Left lobe of liver (tissue), 2 donors: ENCODE results near the gene CEP89. TPM values are rescaled to one million over a fixed set of nuclear protein-coding genes. Genes with fewer than 3 reads are reported as not detected.
"Not testable (repeated sequence)": the region's sequence is repeated elsewhere in the genome, so short reads cannot be mapped to it uniquely, and the experiment has no call there.

Experiments used
- ATAC-seq: fragments of 200-7000 bp; cut with Tn5 transposase; one replicate; pipeline ENCODE4 v1.9.1; 2020; ENCODE audit warnings: mild to moderate bottlenecking, moderate library complexity
- DNase-seq: peaks from one replicate; pipeline ENCODE4 v3.0.0-alpha.2; 2020; ENCODE audit warnings: low spot score
- total RNA-seq: library from RNA; stranded (reverse); gene quantifications from one replicate; pipeline ENCODE4 v1.2.1, GENCODE V29; 2021
- donor health status: DM: no; HTN: no; CAD: no; lungs with moderate emphysema.
- donor health status: DM: no; HTN: yes; CAD: no.

CEP89 gene
- total RNA-seq, 1 donor from 2014 or later: 4.6 TPM

DNA sequence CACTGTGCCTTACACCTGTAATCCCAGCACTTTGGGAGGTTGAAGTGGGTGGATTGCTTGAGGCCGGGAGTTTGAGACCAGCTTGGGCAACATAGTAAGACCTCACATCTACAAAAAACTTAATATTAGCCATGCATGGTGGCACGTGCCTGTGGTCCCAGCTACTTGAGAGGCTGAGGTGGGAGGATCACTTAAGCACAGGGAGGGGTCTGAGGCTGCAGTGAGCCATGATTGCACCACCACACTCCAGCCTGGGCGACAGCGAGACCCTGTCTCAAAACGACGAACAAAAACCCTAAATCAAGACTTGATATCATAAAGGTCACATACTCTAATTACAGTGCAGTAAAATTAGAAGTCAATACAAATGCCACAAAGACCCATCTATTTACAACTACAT is 119.5 kb downstream of the CEP89 start:
- ATAC-seq: no peak
- DNase-seq: no peak

DNA sequence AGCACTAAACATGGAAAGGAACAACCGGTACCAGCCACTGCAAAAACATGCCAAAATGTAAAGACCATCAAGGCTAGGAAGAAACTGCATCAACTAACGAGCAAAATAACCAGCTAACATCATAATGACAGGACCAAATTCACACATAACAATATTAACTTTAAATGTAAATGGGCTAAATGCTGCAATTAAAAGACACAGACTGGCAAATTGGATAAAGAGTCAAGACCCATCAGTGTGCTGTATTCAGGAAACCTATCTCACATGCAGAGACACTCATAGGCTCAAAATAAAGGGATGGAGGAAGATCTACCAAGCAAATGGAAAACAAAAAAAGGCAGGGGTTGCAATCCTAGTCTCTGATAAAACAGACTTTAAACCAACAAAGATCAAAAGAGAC is 123.7 kb downstream of the CEP89 start:
- DNase-seq, ATAC-seq: not testable (repeated sequence)

DNA sequence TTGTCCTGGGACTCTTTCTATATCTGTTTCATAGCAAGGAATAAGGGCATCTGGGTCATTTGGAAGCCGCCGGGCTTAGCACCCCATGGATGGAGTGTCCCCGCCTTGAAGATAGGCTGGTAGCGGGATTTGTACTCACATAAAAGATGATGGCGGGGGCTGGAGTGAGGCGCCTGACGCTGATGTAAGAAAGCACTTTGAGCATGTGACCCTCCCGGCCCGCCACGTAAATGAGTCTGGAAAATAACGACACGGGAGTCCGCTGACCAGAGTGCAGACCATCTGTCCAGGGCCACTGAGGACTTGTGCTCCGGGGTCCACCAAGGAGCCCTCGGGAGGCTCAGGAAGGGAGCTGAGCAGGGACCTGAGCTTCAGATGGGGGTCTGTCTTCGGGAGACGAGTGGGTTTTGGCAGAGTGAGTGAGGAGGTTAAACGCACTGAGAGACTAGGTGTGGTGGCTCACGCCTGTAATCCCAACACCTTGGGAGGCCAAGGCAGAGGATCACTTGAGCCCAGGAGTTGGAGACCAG is 128.0 kb downstream of the CEP89 start:
- DNase-seq (no peak), ATAC-seq (no peak)

DNA sequence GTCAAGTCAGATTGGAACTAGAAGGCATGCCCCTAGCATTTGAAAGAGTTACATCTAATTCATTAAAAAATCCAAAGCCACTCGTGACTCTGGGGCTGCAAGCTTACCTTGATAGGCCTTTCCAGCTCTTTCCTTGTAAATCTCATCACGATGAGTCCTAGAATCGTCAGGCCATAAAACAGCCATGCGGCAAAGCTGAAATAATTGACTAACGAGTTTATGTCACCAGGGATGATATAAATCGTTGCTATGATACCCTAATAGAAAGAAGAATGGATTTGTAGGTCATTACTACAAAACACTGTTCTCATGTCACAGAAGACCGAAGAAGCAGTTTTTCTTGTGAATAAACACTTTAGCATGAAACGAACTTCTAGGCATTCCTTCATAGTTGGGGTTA is 129.7 kb downstream of the CEP89 start:
- ATAC-seq (no peak), DNase-seq (no peak)

DNA sequence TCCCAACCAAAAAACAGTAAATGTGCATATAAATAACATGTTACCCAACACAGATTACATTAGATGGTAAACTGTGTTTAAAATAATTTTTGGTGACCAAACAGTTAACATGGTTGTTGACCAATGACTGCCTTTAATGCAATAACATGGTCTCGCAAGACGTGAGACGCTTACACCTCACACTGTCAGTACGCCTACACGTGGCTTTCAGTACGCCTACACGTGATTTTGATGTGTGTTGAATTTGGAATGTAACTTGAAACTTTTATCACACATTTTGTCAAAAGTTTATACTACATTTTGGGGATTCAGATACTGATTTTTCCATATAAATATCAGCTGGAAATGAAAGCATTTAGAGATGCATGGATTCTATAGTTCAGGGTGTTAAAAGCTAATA is 134.2 kb downstream of the CEP89 start:
- ATAC-seq (no peak), DNase-seq (no peak)

DNA sequence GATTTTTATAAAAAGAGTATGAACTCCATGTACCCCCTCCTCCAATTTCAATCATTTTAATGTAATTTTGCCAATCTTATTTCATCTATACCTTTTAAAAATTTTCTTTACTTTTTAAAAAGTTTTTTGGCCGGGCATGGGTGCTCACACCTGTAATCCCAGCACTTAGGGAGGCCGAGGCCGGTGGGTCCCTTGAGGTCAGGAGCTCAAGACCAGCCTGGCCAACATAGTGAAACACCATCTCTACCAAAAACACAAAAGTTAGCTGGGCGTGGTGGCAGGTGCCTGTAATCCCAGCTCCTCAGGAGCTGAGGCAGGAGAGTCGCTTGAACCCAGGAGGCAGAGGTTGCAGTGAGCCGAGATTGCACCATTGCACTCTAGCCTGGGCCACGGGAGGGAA is 138.4 kb downstream of the CEP89 start:
- DNase-seq, ATAC-seq: not testable (repeated sequence)

DNA sequence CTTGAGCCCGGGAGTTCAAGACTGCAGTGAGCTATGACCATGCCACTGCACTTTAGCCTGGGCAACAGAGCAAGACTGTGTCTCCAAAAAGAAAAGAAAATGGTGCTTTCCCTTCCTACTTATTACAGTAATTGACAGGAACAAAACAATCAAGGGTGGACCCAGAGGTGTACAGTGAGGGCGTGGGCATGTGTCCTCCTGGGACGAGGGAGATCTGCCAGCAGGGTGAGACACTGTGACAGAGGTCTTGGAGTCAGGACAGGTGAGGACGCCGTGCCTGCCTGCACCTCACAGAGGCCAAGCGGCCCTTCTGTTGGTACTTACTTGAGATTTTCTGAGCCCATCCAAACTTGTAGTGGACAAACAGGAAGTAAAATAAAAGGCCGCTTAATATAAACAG is 138.9 kb downstream of the CEP89 start:
- ATAC-seq, DNase-seq: not testable (repeated sequence)

DNA sequence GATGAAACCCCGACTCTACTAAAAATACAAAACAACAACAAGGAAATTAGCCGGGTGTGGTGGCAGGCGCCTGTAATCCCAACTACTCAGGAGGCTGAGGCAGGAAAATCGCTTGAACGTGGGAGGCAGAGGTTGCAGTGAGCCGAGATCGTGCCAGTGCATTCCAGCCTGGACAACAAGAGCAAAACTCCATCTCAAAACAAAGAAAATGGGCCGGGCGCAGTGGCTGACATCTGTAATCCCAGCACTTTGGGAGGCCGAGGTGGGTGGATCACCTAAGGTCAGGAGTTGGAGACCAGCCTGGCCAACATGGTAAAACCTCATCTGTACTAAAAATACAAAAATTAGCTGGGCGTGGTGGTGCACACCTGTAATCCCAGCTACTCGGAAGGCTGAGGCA is 139.7 kb downstream of the CEP89 start:
- DNase-seq: not testable (repeated sequence)

DNA sequence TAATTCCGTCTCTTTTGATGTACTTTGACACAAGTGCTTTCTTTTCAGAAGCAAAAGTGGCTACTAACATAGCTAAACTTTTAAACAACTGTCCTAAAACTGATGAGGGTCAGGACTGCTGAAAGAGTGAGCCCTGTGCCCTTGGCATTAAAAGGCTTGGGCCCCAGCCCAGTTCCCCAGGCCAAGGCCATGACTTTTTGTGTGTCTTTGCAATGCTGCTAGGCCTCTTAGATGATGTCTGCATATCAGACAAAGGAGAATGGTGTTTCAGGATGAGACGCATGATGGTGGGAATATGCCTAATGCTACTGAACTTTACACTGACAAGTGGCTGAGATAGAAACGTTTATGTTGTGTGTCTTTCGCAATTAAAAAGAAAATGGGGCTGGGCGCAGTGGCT is 140.1 kb downstream of the CEP89 start:
- no peak for ATAC-seq
- no peak for DNase-seq

More for the DNA sequence above, 139.7 kb downstream of the CEP89 start:
- ATAC-seq: not testable (repeated sequence)

DNA sequence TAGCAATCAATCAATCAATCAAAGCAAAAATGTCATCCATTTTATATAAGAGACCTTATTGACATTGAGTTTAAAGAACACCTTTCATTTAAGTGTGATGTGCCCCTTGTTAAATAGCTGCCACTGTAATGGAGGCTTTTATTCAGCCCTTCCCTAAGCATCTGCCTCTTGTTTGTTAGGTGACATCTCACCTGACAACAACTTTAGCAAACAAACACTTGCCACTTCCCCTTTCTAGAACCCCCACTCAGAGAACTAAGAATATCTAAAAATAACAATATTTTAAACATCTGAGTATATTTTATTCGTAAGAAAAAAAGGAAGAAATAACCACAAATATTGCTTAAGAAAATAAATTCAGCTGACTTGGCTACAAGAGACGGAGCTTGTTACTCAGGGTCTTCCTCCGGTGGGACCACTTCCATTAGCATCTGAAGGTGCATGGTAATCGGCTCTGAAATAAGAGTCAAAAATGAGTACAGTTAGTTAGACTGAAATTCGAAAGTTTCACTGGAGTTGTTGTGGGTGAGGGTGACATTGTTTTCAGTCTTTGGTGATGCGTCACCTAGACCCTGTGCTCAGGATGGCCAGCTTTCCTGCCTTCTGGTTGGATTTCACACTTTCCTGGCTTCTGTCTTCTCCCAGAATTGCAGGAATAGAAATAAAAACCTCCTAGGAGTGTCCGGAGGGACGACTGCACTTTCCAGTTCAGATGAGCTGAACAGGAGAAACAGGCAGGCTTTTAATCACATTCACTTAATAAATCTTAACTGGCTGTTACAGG is 141.3 kb downstream of the CEP89 start:
- no peak for DNase-seq
- ATAC-seq: no peak

DNA sequence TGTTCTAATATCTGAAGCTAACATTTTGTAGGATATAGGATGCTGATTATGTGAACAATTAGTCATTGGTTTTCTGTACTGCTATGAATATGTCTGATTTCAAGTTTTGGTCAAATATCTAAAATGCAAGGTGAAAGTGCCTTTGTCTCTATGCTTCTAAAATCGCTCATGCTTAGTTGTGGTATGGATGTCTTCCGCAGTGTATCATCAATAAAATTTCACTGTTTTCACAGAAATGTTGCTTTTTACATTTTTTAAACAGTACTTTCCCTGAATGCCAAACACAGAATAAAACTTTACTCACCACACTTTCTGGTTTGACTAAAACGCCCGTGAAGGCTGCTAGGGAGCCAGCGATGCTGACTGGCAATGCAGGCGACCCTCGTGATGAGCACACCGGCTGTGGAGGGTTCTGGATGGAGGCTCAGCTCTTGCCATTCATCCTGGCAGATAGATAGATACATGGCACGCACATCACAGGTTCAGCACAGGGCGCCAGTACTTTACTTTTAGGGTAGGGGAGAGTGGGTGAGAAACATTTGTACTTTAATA is 142.3 kb downstream of the CEP89 start:
- ATAC-seq: no peak

DNA sequence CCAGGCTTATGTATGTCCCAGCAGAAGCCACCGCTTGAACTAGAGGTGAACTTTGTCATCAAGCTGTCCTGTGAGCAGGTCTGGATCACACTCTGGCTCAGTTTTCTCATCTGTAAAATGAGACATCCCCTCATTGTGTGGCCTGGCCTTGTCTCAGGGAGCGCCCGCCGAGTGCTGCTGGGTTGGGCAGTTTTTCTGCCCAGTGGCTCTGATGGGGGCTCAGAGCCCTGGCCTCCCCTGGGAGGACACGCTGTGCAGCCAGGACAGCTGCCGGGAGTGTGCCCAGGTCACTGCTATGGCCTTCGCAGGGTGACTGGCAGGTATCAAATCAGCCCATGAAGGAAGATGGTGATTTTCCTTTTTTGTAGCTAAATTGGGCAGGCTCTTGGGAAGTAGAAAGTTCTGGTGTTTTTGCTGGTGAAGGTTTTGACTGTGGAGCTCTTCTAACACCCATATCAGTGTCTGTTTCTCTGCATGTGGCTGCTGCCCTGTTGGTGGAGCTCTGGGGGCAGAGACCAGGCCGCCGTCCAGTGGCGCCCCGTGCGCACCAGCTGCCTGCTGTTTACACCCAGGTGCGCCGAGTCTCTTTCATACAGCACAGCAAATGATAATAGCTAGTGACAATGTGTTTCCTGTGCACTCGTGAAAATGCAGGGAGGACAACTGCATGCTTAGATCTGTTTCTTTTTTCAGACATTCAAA is 143.0 kb downstream of the CEP89 start:
- ATAC-seq (no peak), DNase-seq (no peak)

More for the DNA sequence above, 142.3 kb downstream of the CEP89 start:
- DNase-seq: no peak

DNA sequence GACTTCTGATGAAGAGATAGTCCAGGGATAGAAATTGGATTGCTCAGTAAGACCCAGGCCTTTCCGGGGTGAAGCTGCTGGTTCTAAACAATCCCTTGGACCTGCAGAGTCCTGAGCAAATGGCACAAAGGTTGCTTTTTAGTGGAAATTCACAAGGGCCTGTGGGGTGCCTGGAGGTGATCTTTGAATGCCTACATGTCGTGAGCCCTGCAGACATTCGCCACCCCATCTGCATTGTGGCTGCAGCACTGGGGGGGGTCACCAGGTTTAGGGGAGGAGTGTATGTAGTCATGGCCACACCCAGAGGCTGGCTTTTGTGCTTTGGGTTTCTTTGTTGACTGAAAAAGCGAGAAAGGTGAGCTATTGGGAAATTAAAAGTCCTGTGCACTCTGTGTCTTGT is 143.6 kb downstream of the CEP89 start:
- ATAC-seq: no peak
- no peak for DNase-seq

Other genes with a start within 250 kb of the CEP89 start
- 11.4 TPM for gene SLC7A9, start 102.2 kb downstream of the CEP89 start, total RNA-seq
- 1.1 TPM for gene FAAP24, start 284 bp upstream of the CEP89 start, total RNA-seq
- gene RHPN2, start 92.9 kb upstream of the CEP89 start, total RNA-seq: 9.9 TPM
- gene GPATCH1, start 109.2 kb upstream of the CEP89 start, total RNA-seq: 4.0 TPM
- gene WDR88, start 160.2 kb upstream of the CEP89 start, total RNA-seq: not detected
- gene LRP3, start 222.4 kb upstream of the CEP89 start, total RNA-seq: 45.7 TPM